Measurements from ENCODE around the gene CAND1.
A peak's percentile ranks its signal among the peaks of the same experiment; 100 is the strongest.

CAND1 gene

GRCh38 chr12:67354966-67355365 is 85.8 kb downstream of the CAND1 start:
- no peaks in the 10 kb centered on the region for H3K27me3 ChIP-seq (replicated peaks; ENCODE audit: control insufficient read depth, insufficient read depth, low read length, poor library complexity, severe bottlenecking)
- H3K36me3 ChIP-seq (ENCODE audit: control insufficient read depth, insufficient read depth, low read length): no peaks in the 10 kb centered on the region
- H3K27ac ChIP-seq (ENCODE audit: insufficient read depth, low read length, poor library complexity, severe bottlenecking): no peak overlapping the region
- no peak overlapping the region for H3K4me3 ChIP-seq (ENCODE audit: insufficient read depth, low read depth, low read length, poor library complexity, severe bottlenecking)
- H3K4me1 ChIP-seq (ENCODE audit: control insufficient read depth, insufficient read depth, low read length, poor library complexity, severe bottlenecking): peaks cover 4% of the 10 kb centered on the region
- no peaks in the 10 kb centered on the region for H3K9me3 ChIP-seq (ENCODE audit: control insufficient read depth, low read length)
- no peak for DNase-seq

- Histone ChIP-seq H3K27ac (ENCODE audit: insufficient read depth, low read length, poor library complexity, severe bottlenecking) (no peak overlapping the region), H3K36me3 (ENCODE audit: control insufficient read depth, insufficient read depth, low read length) (no peaks in the 10 kb centered on the region), H3K9me3 (ENCODE audit: control insufficient read depth, low read length) (no peaks in the 10 kb centered on the region), H3K4me1 (ENCODE audit: control insufficient read depth, insufficient read depth, low read length, poor library complexity, severe bottlenecking) (peaks cover 4% of the 10 kb centered on the region), H3K4me3 (ENCODE audit: insufficient read depth, low read depth, low read length, poor library complexity, severe bottlenecking) (no peak overlapping the region), H3K27me3 (replicated peaks; ENCODE audit: control insufficient read depth, insufficient read depth, low read length, poor library complexity, severe bottlenecking) (no peaks in the 10 kb centered on the region)
- peak in 1 of 3 donors; percentile 5 for DNase-seq
Observed at GRCh38 chr12:67355428-67356379, 86.5 kb downstream of the CAND1 start.

- Histone ChIP-seq H3K27me3 (replicated peaks; ENCODE audit: control insufficient read depth, insufficient read depth, low read length, poor library complexity, severe bottlenecking) (no peaks in the 10 kb centered on the region), H3K36me3 (ENCODE audit: control insufficient read depth, insufficient read depth, low read length) (no peaks in the 10 kb centered on the region), H3K9me3 (ENCODE audit: control insufficient read depth, low read length) (no peaks in the 10 kb centered on the region), H3K4me1 (ENCODE audit: control insufficient read depth, insufficient read depth, low read length, poor library complexity, severe bottlenecking) (peaks cover 4% of the 10 kb centered on the region), H3K27ac (ENCODE audit: insufficient read depth, low read length, poor library complexity, severe bottlenecking) (no peak overlapping the region), H3K4me3 (ENCODE audit: insufficient read depth, low read depth, low read length, poor library complexity, severe bottlenecking) (no peak overlapping the region)
- no peak for DNase-seq
Observed at GRCh38 chr12:67356380-67356774, 87.2 kb downstream of the CAND1 start.

GRCh38 chr12:67357376-67358125 is 88.4 kb downstream of the CAND1 start:
- Histone ChIP-seq H3K4me3 (ENCODE audit: insufficient read depth, low read depth, low read length, poor library complexity, severe bottlenecking) (no peak overlapping the region), H3K9me3 (ENCODE audit: control insufficient read depth, low read length) (no peaks in the 10 kb centered on the region), H3K4me1 (ENCODE audit: control insufficient read depth, insufficient read depth, low read length, poor library complexity, severe bottlenecking) (peaks cover 4% of the 10 kb centered on the region), H3K27me3 (replicated peaks; ENCODE audit: control insufficient read depth, insufficient read depth, low read length, poor library complexity, severe bottlenecking) (no peaks in the 10 kb centered on the region), H3K27ac (ENCODE audit: insufficient read depth, low read length, poor library complexity, severe bottlenecking) (no peak overlapping the region), H3K36me3 (ENCODE audit: control insufficient read depth, insufficient read depth, low read length) (no peaks in the 10 kb centered on the region)
- DNase-seq: no peak

DNA sequence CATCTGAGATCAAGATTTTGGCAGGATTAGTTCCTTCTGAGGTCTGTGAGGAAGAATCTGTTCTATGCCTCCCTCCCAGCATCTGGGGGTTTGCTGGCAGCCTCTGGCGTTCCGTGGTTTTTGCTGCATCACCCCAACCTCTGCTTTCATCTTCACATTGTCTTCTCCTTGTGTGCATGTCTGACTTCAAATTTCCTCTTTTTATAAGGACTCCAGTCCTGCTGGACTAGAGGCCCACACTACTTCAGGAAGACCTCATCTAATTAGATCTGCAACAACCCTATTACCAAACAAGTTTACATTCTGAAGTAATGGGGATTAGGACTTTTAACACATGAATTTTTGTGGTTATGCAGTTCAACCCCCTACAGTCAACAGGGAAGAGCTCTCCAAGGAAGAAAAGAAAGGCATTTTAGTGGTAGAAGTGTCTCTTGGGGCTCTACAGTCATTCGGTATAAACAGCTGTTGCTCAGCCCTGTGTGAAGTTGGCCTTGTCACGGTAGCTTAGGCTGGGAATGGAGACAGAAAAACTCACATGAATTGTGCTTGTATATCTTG is 89.7 kb downstream of the CAND1 start:
- H3K27ac ChIP-seq (ENCODE audit: insufficient read depth, low read length, poor library complexity, severe bottlenecking): no peak overlapping the region
- H3K4me1 ChIP-seq (ENCODE audit: control insufficient read depth, insufficient read depth, low read length, poor library complexity, severe bottlenecking): peaks cover 4% of the 10 kb centered on the region
- H3K36me3 ChIP-seq (ENCODE audit: control insufficient read depth, insufficient read depth, low read length): no peaks in the 10 kb centered on the region
- H3K4me3 ChIP-seq (ENCODE audit: insufficient read depth, low read depth, low read length, poor library complexity, severe bottlenecking): no peak overlapping the region
- no peaks in the 10 kb centered on the region for H3K9me3 ChIP-seq (ENCODE audit: control insufficient read depth, low read length)
- H3K27me3 ChIP-seq (replicated peaks; ENCODE audit: control insufficient read depth, insufficient read depth, low read length, poor library complexity, severe bottlenecking): no peaks in the 10 kb centered on the region
- no peak for DNase-seq

- Histone ChIP-seq H3K4me3 (ENCODE audit: insufficient read depth, low read depth, low read length, poor library complexity, severe bottlenecking) (no peak overlapping the region), H3K9me3 (ENCODE audit: control insufficient read depth, low read length) (no peaks in the 10 kb centered on the region), H3K27me3 (replicated peaks; ENCODE audit: control insufficient read depth, insufficient read depth, low read length, poor library complexity, severe bottlenecking) (no peaks in the 10 kb centered on the region), H3K4me1 (ENCODE audit: control insufficient read depth, insufficient read depth, low read length, poor library complexity, severe bottlenecking) (no peaks in the 10 kb centered on the region), H3K36me3 (ENCODE audit: control insufficient read depth, insufficient read depth, low read length) (no peaks in the 10 kb centered on the region), H3K27ac (ENCODE audit: insufficient read depth, low read length, poor library complexity, severe bottlenecking) (no peak overlapping the region)
- DNase-seq: no peak
Observed at GRCh38 chr12:67362526-67362925, 93.4 kb downstream of the CAND1 start.

DNA sequence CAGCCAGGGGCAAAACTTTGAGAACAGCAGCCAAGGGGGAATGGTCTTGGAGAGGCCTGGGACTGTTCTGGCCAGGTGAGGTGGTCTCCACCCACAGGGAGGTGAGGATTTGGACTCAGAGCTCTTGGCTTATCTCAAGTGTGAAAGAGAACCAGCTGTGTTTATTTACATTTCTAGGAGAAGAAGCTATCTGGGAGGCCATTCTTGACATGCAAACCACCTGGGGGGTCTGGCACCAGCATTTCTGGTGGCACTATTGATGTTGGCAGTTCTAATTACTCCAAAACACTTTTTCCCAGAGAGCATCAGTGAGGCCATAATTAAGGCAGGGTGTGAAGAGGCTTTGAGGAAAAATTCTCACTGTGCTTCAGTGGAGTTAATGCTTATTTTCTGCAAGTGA is 95.1 kb downstream of the CAND1 start:
- Histone ChIP-seq H3K27me3 (replicated peaks; ENCODE audit: control insufficient read depth, insufficient read depth, low read length, poor library complexity, severe bottlenecking) (no peaks in the 10 kb centered on the region), H3K4me1 (ENCODE audit: control insufficient read depth, insufficient read depth, low read length, poor library complexity, severe bottlenecking) (no peaks in the 10 kb centered on the region), H3K9me3 (ENCODE audit: control insufficient read depth, low read length) (no peaks in the 10 kb centered on the region), H3K4me3 (ENCODE audit: insufficient read depth, low read depth, low read length, poor library complexity, severe bottlenecking) (no peak overlapping the region), H3K27ac (ENCODE audit: insufficient read depth, low read length, poor library complexity, severe bottlenecking) (no peak overlapping the region), H3K36me3 (ENCODE audit: control insufficient read depth, insufficient read depth, low read length) (no peaks in the 10 kb centered on the region)
- DNase-seq: no peak

- H3K4me3 ChIP-seq (ENCODE audit: insufficient read depth, low read depth, low read length, poor library complexity, severe bottlenecking): no peak overlapping the region
- no peaks in the 10 kb centered on the region for H3K36me3 ChIP-seq (ENCODE audit: control insufficient read depth, insufficient read depth, low read length)
- H3K9me3 ChIP-seq (ENCODE audit: control insufficient read depth, low read length): no peaks in the 10 kb centered on the region
- H3K4me1 ChIP-seq (ENCODE audit: control insufficient read depth, insufficient read depth, low read length, poor library complexity, severe bottlenecking): no peaks in the 10 kb centered on the region
- H3K27ac ChIP-seq (ENCODE audit: insufficient read depth, low read length, poor library complexity, severe bottlenecking): no peak overlapping the region
- DNase-seq: no peak
- H3K27me3 ChIP-seq (replicated peaks; ENCODE audit: control insufficient read depth, insufficient read depth, low read length, poor library complexity, severe bottlenecking): no peaks in the 10 kb centered on the region
Observed at GRCh38 chr12:67365131-67365530, 96.0 kb downstream of the CAND1 start.

- Histone ChIP-seq H3K4me1 (ENCODE audit: control insufficient read depth, insufficient read depth, low read length, poor library complexity, severe bottlenecking) (no peaks in the 10 kb centered on the region), H3K9me3 (ENCODE audit: control insufficient read depth, low read length) (no peaks in the 10 kb centered on the region), H3K36me3 (ENCODE audit: control insufficient read depth, insufficient read depth, low read length) (no peaks in the 10 kb centered on the region), H3K27ac (ENCODE audit: insufficient read depth, low read length, poor library complexity, severe bottlenecking) (no peak overlapping the region), H3K27me3 (replicated peaks; ENCODE audit: control insufficient read depth, insufficient read depth, low read length, poor library complexity, severe bottlenecking) (no peaks in the 10 kb centered on the region), H3K4me3 (ENCODE audit: insufficient read depth, low read depth, low read length, poor library complexity, severe bottlenecking) (no peak overlapping the region)
- no peak for DNase-seq
Observed at GRCh38 chr12:67367843-67368242, 98.7 kb downstream of the CAND1 start.
